Kasumi-1 (cell line): ENCODE measurements around the gene NCKAP5.

ENCODE experiments used
- DNase-seq, 2 experiments: peaks; one replicate each; lab custom pipeline; 2025; lab: John Stamatoyannopoulos, UW

Gene NCKAP5

GRCh38 chr2:133082034-133082433, 486.2 kb downstream of the NCKAP5 start:
- no peak for DNase-seq

DNA sequence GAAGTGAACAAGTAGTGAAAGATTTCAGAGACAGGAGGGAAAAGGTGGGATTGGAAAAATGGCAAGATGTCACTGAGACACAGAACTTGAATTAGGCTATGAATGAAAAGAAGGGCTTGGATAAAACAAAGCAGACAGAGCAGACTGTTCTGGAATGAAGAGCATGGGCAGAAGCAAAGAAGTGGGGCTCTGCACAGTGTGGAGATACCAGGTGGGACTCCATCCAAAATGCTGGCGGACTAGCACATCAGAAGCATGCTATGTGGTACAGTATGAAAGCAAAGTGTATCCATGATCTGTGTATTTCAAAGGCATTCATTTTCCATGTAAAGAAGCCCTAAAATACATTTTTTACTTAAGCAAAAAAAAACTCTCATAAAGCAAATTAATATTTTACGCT, 487.4 kb downstream of the NCKAP5 start:
- DNase-seq = no peak

DNA sequence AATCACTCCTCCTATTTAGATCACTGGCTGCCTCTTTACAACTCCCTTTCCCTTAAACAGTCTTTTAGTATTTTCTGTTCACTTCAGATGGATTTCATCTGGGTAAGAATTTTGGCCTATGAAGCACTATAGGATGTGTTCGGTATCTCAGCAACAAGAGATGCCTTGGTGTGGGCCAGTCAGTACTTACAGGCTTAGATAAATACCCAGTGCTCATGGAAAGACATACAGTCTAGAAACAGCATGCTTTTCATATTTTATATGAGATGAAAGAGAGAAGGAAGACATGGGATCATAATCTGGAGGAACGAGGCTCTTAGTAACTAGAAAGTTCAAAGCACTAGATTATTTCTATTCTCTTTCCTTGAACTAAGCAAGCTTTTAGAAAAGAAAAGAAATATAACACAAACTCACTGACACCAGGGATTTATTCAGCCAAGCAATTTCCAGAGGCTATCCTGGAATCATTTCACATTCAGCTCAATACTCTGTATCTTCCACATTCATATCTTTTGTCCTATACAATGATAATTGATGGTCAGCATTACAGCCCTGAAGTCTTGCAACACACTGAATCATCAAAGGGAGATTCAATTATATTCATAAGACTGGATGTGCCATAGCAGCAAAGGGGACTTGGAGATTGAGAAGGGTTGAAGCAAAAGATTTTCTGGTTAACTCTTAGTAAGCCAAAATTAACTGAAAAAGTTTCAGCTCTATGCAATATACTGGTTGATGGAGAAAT, 489.4 kb downstream of the NCKAP5 start:
- DNase-seq = no peak

DNA sequence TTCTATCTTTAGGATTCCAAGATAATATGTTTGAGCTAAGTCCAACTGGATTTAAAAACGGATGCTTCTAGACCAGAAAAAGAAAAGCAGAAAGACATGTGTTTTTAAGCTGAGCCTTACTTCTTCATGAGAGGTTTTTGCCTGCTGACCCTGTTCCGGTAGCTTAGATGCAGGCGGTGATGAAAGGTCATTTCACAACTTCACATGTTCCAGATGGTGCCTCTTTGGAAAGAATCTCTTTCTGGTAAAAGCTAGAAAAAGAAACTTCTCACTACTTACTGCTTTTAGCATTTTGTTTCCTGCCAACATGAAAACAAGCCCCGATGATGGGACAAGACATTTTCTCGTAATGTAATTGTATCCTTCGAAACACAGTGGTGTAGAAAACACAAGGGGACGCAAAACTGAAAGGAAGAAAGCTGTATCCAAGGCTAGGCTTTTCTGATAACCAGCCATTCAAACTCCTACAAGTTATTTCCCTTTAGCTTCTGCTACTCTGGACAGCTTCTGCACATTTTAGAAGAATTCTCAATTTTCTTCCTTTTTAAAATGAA, 490.9 kb downstream of the NCKAP5 start:
- no peak for DNase-seq

GRCh38 chr2:133072837-133073694, 495.2 kb downstream of the NCKAP5 start:
- no peak for DNase-seq

DNA sequence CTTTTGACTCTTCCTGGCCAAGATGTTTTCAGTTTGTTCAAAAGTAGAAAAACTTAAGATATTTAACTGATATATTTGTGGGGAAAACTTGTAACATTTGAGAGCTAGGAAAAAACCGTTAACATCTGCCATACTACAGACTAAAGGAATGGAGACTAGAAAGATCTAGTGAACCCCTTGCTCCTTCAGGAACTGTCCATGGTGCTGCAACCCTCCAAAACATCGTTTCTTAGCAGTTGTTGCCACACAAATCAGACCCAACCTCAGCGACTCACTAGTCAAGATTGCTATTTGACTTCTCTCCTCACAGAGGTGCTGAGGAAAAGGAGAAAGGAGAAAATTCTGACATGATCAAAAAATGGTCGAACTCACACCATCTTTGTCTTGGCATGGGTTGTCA, 504.5 kb downstream of the NCKAP5 start:
- DNase-seq = peak; percentile 17 to 22

DNA sequence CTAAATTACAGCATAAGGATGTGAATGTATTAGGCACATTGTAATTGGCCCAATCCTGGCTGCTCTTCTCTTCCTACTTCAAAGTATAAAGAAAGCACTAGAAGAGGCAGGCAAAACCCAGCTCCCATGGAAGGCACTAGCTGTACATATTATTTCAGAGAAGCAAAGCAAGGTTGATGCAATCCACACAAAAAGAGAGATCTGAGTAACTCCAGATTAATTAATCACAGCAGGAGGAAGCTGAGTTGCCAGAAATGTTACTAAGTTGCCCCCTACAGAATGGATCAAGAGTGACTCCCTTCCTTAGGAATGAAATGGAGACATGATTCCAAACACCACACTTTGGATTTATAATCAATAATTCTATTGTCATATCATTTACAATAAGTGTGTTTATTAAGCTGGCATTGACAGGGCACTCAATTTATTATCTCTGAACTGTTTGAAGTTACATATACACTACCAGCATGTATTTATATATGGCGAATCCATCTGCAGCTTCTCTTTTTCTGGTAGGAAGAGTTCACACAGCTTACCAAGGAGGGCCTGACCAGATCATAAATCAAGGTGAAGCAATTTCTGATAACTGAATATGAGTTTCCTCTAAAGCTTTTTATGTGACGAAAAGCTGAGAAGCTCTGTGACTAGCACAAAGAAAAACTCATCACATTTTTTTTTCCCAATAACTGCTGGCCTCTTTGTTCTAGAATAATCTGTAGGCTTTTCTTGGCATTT, 505.2 kb downstream of the NCKAP5 start:
- no peak for DNase-seq

DNA sequence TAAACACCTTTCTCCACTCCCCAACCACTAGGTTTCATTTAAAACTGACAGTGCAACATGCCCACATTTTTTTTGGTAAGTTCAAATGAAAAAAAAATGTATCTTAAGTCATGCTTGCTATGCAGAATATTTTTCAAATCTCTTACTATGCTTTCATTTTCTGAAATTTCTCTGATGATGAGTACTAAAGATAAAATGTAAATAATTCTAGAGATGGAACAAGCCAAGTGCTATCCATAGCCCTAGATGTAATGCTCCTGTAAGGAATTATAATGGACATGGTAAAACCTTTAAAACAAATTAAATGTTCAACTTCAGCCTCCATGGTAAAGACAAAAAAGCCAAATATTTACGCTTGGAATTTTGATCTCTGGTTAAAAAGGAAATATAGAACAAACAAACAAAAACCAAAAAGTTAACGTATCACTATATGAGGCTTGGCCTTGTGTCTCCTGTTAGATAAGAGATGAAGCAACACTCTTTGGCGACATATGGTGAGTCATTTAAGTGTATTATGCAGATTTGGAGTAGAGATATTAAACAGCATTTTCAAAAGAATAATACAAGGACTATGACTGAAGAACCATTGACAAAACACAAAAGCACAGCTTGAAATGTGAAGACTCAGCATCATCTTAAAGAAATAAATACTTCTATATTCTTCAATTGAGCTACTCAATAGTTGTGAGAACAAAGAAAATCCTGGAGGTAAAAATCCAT, 506.2 kb downstream of the NCKAP5 start:
- no peak for DNase-seq

DNA sequence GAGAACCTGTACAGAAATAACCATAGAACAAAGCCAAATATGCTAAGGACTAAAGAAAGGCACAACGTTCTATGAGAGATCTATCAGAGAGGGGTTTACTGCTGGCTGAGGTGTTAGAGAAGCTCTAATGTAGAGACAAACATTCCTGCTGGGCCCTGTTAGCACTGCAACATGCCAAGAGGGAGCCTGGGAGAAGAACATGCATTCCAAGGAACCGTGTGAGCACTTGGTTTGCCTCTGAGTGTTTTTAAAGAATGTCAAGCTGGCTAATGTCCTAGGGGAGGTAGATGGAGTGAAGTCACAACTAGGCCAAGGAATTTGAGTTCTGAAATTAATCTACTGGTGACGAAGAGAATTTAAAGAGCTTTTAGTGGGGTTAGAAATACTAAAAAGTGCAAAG, 514.0 kb downstream of the NCKAP5 start:
- DNase-seq = no peak

DNA sequence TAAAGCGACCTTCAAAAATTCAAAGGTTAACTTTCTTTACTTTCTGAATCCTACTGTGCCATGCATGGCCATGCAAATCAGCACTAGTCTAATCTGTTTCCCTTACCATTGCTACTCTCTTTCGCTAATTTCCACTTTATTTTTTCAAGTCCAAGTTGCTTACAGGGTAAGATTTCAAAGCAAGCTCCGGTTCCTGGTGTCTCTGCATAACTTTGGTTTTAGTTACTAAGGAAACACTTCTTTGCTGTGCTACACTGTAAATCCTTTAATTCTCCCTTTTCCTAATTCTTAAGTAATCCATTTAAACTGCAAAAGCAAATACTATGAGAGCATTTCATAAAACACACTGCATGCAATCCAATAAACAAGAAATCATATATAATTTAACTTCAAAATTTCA, 514.7 kb downstream of the NCKAP5 start:
- DNase-seq = no peak

DNA sequence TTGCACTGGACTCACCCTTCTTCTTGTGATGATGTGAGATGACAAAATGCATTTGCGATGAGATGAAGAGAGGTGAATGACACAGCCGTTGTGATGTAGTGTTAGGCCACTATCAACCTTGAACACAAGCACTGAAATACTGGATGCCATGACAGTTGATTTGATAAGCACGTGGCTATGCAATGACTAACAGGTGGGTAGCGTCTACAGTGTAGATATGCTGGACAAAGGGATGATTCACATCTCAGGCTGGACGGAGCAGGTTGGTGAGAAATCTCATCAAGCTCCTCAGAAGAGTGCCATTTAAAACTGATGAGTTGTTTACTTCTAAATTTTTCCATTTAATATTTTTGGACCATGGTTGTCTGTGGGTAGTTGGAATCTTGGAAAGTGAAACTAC, 522.5 kb downstream of the NCKAP5 start:
- no peak for DNase-seq

DNA sequence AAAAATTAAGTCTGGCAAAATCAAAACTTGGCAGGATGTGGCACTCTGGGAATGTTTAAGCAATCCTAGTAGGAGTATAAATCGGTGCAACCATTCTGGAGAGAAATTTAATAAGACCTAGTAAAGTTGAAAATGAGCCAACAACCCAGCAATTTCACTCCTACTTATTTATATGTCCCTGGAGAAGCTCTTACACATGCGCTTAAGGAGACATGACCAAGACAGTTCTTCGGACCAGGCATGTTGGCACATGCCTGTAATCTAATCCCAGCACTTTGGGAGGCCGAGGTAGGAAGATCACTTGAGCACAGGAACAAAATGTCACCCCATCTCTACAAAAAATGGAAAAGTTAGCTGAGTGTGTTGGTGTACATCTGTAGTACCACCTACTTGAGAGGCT, 523.7 kb downstream of the NCKAP5 start:
- DNase-seq = no peak

DNA sequence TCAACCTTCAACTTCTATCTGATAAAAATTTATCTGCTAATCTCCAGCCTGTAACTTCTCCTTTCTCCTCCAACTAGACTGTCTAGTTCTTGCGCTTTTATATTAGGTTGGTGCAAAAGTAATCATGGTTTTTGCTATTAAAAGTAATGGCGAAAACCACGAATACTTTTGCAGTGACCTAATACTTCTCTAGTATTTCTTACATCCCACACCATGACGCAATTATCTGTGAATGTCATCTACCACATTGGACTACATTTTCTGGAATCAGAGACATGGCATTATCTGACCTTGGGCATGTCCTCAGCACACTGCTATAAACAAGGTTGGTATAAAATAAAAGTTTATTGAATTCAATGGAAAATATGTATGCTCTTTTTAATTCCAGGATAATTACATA, 528.1 kb downstream of the NCKAP5 start:
- DNase-seq = no peak

GRCh38 chr2:133039531-133039930, 528.7 kb downstream of the NCKAP5 start:
- no peak for DNase-seq

DNA sequence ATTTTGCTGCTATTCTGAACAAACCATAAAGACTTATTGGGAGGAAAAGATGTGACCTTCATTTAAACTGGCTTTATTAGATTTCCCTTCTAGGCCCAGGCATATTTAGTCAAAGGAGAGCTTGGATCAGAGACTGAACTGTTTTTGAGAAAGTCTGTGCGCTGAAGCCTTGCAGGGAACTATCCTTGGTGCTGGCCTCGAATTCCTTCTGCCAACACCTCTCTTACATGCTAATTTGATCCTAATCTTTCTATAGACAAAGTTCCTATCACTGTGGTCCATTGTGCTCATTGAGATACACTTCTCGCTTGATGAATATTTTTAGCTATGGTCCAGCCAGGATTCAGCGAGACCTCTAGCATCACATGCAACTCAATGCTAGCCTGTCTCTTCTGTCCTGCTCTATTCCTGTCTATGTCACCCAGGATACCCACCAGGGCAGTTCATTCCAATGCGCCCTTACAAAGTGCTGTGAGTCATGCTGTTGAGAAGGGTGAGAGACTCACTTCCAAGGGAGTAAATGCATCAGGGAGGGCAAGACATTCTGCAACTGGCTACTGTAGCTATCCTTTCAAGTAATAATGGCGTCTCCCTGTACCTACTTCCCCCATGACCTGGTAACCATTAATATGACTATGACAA, 541.6 kb downstream of the NCKAP5 start:
- DNase-seq = peak; percentile 15 to 40

GRCh38 chr2:133025004-133025403, 543.3 kb downstream of the NCKAP5 start:
- no peak for DNase-seq

- DNase-seq = no peak
These were observed 555.2 kb downstream of the NCKAP5 start for GRCh38 chr2:133012847-133013734.

GRCh38 chr2:133004623-133005022, 563.6 kb downstream of the NCKAP5 start:
- no peak for DNase-seq

DNA sequence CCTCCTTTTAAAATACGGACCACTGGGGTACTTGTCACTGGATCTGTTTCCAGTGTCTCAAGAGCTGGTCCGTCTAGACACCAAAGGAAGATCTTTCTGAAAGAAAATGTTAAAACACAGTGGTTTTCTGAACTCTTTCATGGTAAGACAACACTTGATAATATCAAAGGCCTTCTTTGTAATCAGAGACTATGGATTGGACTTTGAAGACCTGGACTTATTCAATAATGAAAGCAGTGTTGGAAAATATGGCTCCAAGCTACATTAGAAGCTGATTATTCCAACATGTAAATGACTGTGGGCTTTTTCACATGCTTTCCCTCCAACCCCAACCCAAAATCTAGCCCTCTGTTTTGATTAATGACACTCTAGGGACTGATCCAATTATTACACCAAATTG, 568.8 kb downstream of the NCKAP5 start:
- no peak for DNase-seq

- no peak for DNase-seq
These were observed 570.0 kb downstream of the NCKAP5 start for GRCh38 chr2:132998221-132998620.
